ENCODE data around the gene CSMD2.

- no peak for TF ChIP-seq POLR2A (IDR thresholded peaks at IDR 0.05)
- no peak for TF ChIP-seq CTCF (IDR thresholded peaks at IDR 0.05)
Observed at GRCh38 chr1:33966346-33967141, 198.5 kb downstream of the CSMD2 start.
